Measurements from ENCODE around the gene YPEL3.

DNA sequence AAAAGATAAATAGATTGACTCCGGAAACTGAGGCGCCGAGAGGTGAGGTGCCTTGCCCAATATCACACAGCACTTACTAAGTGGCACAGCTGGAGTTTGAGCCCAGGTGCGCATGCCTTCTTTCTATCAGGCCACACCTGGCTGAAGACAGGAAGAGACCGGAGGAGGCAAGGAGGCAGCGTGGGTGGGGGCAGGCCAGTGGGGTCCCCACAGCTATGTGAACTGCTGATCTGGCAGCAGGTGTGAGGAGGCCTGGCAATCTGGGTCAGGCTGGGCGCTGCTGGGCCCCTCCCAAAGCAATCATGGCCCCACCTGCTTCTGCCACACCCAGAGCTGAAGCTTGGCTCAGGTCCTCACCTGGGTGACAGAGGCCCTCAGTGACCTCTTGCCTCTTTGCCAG lies 19.2 kb upstream of the YPEL3 start:
- no peak for TF ChIP-seq CTCF (IDR thresholded peaks at IDR 0.05; ENCODE audit: insufficient read depth, low read length)
- TF ChIP-seq POLR2AphosphoS5 (IDR thresholded peaks at IDR 0.05; ENCODE audit: low read depth), result no peak
- no peak for TF ChIP-seq REST (IDR thresholded peaks at IDR 0.05; ENCODE audit: insufficient replicate concordance, low read depth)
- TF ChIP-seq GABPA (IDR thresholded peaks at IDR 0.05; ENCODE audit: low read depth), result no peak
- TF ChIP-seq SPI1 (IDR thresholded peaks at IDR 0.05; ENCODE audit: borderline replicate concordance, low read depth), result no peak

Data from HL-60 (cell line).